Small intestine (tissue), 4 donors: ENCODE results near the gene GAGE12H. TPM values are rescaled to one million over a fixed set of nuclear protein-coding genes. Genes with fewer than 3 reads are reported as not detected.

Source experiments
- polyA plus RNA-seq, 4 donors: library from polyadenylated mRNA; stranded (reverse) in 3 of 4; unstranded in 1 of 4; fragments of 200-250 nt in 3 of 4; fragments of 120-200 nt in 1 of 4; gene quantifications; one replicate each; pipeline versions ENCODE4 v1.2.1 to v1.2.3, GENCODE V29; 2013
- donor health status: healthy with polysubstance abuse.
- donor health status: Bipolar disorder and iron deficiency.
- donor health status: healthy.

The GAGE12H gene
- polyA plus RNA-seq, 4 donors, result not detected

Other genes with a start within 250 kb of the GAGE12H start
- not detected for gene GAGE13, start 248.4 kb upstream of the GAGE12H start, polyA plus RNA-seq
- not detected for gene GAGE12C, start 47.8 kb upstream of the GAGE12H start, polyA plus RNA-seq
- gene GAGE12D, start 38.2 kb upstream of the GAGE12H start, polyA plus RNA-seq, result not detected
- gene GAGE12E, start 28.7 kb upstream of the GAGE12H start, polyA plus RNA-seq, result not detected
- not detected for gene GAGE12F, start 19.1 kb upstream of the GAGE12H start, polyA plus RNA-seq
- gene GAGE12G, start 9.5 kb upstream of the GAGE12H start, polyA plus RNA-seq, result not detected
- not detected for gene GAGE2A, start 9.5 kb downstream of the GAGE12H start, polyA plus RNA-seq
- gene GAGE1, start 19.1 kb downstream of the GAGE12H start, polyA plus RNA-seq, result not detected
- not detected for gene PAGE1, start 116.0 kb downstream of the GAGE12H start, polyA plus RNA-seq
- gene PAGE4, start 249.4 kb downstream of the GAGE12H start, polyA plus RNA-seq, result not detected